Endothelial cell of umbilical vein (primary cell): ENCODE results near the gene SCTR.

Experiments used
- EZH2 ChIP-seq: IDR thresholded peaks from 2 replicates; pipeline ENCODE4 v1.6.1; 2012; ENCODE audit warnings: borderline replicate concordance, low read depth, mild to moderate bottlenecking, moderate library complexity, low read length, inconsistent platforms; ENCODE audit not compliant: severe bottlenecking
- MYC ChIP-seq: IDR thresholded peaks from one replicate; pipeline ENCODE4 v1.6.1; 2011; ENCODE audit warnings: mild to moderate bottlenecking, low read depth, low read length
- POLR2A ChIP-seq: IDR thresholded peaks from 2 replicates; pipeline ENCODE4 v1.6.1; 2012; ENCODE audit warnings: low read depth, mild to moderate bottlenecking, control low read depth, low read length
- TF ChIP-seq, protein P1 (sequence below), 2 donors: IDR thresholded peaks; 1 replicate in 1 of 2; 2 replicates in 1 of 2; pipeline ENCODE4 v1.5.1; 2011; ENCODE audit warnings: low read length in 2 of 2, mild to moderate bottlenecking in 2 of 2, moderate library complexity in 2 of 2, control low read depth in 1 of 2, inconsistent platforms in 1 of 2, low read depth in 1 of 2; ENCODE audit not compliant: insufficient read depth in 1 of 2; ENCODE audit errors: extremely low read depth in 1 of 2

- no peak for TF ChIP-seq EZH2
- no peak for TF ChIP-seq POLR2A
- TF ChIP-seq, protein P1, sequence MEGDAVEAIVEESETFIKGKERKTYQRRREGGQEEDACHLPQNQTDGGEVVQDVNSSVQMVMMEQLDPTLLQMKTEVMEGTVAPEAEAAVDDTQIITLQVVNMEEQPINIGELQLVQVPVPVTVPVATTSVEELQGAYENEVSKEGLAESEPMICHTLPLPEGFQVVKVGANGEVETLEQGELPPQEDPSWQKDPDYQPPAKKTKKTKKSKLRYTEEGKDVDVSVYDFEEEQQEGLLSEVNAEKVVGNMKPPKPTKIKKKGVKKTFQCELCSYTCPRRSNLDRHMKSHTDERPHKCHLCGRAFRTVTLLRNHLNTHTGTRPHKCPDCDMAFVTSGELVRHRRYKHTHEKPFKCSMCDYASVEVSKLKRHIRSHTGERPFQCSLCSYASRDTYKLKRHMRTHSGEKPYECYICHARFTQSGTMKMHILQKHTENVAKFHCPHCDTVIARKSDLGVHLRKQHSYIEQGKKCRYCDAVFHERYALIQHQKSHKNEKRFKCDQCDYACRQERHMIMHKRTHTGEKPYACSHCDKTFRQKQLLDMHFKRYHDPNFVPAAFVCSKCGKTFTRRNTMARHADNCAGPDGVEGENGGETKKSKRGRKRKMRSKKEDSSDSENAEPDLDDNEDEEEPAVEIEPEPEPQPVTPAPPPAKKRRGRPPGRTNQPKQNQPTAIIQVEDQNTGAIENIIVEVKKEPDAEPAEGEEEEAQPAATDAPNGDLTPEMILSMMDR (IDR thresholded peaks at IDR 0.05; ENCODE audit: extremely low read depth in 1 of 2, insufficient read depth in 1 of 2, low read depth in 1 of 2, low read length in 2 of 2) = no peak
- TF ChIP-seq MYC = no peak
Measured at GRCh38 chr2:119427756-119428155, 96.5 kb downstream of the SCTR start.
